NCI-H82 (cell line): ENCODE measurements around the gene MCEE.
"Not testable (repeated sequence)": the region's sequence is repeated elsewhere in the genome, so short reads cannot be mapped to it uniquely, and the experiment has no call there.

Experiments
- DNase-seq: peaks from one replicate; lab custom pipeline; 2025; lab: John Stamatoyannopoulos, UW

Gene MCEE

DNA sequence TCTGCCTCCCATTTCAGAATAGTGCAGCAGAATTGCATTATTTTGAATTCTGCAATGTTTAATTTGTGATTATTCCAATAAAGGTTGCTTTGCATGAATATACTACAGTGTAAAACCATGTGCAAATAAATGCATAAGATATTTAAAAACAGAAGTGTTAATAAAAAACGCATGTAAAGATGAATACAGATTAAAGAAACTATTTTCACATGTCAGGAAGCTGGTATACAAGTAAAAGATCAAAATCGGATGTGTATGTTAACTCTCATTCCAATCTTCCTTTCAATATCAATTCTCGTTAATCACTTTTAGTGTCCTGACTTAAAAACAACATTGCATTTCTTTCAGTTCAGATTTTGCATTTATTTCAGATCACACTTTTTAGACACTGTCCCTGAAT, 3.1 kb downstream of the MCEE start:
- no peak for DNase-seq

- no peak for DNase-seq
Measured at GRCh38 chr2:71125506-71126294, 4.3 kb downstream of the MCEE start.

DNA sequence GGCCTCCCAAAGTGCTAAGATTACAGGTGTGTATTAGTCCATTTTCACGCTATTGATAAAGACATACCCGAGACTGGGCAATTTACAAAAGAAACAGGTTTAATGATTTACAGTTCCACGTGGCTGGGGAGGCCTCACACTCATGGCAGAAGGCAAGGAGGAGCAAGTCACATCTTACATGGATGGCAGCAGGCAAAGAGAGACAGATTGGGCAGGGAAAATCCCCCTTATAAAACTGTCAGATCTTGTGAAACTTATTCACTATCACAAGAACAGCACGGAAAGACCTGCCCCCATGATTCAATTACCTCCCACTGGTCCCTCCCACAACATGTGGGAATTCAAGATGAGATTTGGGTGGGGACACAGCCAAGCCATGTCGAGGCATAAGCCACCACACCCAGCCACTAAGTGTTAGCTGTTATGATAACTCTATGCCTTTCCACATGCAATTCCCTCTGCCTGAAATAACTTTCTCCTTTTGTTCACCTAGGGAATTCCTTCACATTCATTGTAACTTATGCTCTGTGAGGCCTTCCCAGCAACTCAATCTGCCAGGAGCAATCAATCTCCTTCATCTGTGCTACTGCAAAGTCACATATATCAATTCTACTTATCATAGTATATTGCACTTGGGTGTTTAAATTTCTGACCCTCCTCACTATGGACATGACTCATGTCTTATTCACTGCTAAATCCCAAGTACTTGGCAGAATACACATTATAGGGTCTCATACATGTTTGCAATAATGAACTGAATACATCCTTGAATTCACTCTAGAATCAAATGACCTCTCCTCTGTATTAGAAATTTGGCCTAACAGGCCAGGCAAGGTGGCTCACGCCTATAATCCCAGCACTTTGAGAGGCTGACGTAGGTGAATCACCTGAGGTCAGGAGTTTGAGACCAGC, 7.4 kb downstream of the MCEE start:
- no peak for DNase-seq

GRCh38 chr2:71121479-71121878, 8.6 kb downstream of the MCEE start:
- no peak for DNase-seq

DNA sequence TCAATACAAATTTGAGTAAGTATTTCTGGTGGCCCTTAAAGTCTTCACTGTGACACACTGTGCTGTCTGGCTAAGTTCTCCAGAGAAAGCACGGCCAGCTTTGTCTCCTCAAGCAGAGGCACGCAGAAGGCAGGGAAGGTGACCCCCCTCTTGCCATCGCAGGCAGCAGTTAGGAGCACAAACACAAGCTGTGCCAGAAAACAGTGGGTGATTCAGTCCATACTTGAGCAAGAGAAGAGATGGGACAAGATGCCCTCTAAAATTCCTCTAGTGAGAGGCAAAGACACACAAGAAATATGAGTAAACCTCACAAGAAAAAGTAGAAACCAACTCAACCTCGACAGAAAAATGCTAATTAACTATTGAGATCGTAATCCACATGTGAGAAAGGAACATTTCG, 9.8 kb downstream of the MCEE start:
- no peak for DNase-seq

DNA sequence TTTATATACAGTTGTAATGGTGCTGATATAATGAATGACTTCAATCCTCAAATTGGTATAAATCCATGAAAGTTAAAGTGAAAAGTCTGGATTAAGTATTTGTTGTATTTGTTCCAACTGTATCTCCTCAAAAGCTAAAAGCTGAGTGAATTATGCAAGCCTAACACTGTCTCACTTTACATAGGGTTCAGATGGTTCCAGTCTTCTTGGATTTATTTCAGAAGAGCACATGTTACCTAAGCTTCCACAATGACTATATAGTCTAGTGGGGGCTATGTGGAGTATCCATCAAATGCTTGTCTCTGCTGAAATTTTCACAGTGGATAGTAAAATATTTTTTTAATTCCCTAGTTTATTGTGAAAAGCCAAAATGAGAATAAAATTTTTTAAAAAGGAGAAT, 13.0 kb downstream of the MCEE start:
- no peak for DNase-seq

- DNase-seq, result no peak
Measured at GRCh38 chr2:71113843-71114242, 16.2 kb downstream of the MCEE start.

- no peak for DNase-seq
Measured at GRCh38 chr2:71108091-71108490, 21.9 kb downstream of the MCEE start.

GRCh38 chr2:71106463-71106862, 23.6 kb downstream of the MCEE start:
- DNase-seq, result peak; percentile 12

- DNase-seq, result no peak
Measured at GRCh38 chr2:71103809-71104208, 26.2 kb downstream of the MCEE start.

GRCh38 chr2:71102981-71103681, 26.9 kb downstream of the MCEE start:
- DNase-seq, result no peak

DNA sequence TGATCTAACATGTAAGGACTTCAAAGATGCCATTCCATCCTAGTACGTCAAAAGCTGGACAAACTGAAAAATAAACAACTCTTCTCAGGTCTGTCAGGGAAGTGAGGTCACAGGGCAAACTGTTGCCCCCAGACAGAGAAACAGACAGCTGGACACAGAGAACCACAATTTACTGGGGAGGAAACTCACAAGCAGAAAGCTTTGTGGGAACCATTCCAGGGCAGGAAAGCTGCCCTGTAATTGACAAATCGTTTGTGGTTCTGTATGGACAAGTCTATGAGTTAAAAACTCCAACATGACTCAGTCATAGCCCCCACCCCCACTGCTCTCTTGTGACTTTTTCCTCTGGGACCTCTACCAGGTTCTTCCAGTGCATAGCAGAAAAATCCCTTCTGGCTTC, 28.4 kb downstream of the MCEE start:
- DNase-seq, result no peak

DNA sequence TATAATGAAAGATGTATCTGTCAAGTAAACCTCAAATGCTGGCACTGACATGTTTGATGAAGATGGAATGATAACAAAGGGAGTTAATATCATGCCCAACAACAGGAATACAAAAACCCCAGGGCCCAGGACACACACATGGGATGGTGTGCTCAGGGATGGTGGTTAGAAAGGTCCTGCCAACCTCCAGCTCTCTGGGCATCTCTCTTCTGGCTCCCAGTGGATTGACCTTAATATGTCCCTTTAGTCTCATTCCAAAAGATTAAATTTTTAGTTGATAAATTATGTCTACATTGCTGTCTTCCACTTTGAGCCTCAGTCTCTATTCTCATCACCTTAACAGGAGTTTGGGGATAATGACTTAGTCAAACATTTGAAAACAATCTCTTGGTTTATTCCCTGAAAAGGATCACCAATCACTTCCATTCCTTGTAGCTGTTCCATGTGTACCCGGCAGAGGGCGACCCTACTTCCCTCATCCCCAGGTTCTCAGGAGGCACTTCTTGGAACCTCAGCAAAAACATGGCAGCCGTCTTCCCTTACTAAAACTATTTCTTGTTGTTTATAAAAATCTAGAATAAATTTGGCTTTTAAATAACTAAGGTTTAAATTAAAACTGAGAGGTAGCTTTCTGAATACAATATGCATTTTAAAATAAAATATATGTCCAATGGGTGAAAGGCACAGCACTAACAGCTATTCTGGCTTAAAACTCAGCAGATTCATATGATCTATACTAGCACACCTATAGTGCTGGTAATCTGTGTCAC, 29.6 kb downstream of the MCEE start:
- DNase-seq, result peak; percentile 80

DNA sequence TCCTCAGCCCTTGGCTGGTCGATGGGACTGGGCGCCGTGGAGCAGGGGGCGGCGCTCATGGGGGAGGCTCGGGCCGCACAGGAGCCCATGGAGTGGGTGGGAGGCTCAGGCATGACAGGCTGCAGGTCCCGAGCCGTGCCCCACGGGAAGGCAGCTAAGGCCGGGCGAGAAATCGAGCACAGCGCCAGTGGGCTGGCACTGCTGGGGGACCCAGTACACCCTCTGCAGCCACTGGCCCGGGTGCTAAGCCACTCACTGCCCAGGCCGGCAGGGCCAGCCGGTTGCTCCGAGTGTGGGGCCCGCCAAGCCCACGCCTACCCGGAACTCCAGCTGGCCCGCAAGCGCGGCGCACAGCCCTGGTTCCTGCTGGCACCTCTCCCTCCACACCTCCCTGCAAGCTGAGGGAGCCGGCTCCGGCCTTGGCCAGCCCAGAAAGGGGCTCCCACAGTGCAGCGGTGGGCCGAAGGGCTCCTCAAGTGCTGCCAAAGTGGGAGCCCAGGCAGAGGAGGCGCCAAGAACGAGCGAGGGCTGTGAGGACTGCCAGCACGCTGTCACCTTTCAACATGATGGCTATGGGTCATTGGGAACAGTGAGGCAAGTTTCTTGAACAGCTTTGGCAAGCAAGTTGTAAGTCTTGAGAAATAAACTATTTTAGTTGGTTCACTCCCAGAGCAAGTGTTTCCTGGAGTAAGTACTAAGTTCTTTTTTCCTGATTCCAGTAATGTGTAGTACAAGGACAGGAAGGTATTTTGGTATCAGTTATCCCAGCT, 37.4 kb downstream of the MCEE start:
- DNase-seq, result not testable (repeated sequence)

- DNase-seq, result not testable (repeated sequence)
Measured at GRCh38 chr2:71091808-71092207, 38.2 kb downstream of the MCEE start.

DNA sequence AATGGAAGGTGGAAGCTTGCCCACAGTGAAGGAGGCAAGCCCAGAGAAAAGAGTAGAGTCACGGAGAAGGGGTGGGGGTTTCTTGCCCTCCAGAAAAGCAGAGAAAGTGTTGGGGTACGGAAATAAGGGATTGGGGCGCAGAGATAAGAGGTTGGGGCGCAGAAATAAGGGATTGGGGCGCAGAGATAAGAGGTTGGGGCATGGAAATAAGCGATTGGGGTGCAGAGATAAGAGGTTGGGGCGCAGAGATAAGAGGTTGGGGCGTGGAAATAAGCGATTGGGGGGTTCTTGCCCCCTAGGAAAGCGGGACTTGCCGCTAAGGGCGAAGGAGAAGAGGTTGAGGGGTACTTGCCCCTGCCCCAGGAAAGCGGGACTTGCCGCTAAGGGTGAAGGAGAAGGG, 40.6 kb downstream of the MCEE start:
- DNase-seq, result not testable (repeated sequence)

DNA sequence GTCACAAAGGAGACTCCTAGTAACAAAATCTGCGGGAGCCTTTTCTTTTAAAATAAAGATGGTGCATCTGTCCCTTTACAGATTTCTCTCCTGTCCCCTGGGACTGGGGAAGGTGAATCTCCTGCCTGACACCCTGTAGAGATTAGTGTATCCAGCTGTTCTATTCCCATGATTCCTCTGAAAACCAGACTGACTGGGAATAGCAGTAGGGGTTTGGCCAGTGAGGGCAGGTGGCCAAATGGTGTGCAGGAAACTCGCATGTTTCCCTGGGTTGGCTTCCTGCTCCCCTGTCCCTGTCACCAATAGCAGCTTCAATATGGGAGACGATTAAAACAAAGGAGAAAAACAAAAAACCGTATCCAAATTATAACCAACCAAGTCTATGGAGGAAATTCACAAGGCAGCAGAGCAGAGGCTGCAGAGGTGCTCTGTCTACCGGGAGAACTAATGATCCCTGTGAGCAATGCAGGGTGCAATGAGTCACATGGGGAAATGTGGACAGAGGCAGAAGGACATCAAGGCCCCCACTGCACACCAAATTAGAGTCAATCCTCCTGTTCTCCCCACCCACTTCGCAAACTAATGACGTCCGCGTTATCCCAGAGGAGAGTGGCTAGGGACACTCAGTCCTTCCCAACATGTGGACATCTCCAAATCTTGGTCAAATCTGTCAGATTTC, 44.6 kb downstream of the MCEE start:
- peak; percentile 76 for DNase-seq

- not testable (repeated sequence) for DNase-seq
Measured at GRCh38 chr2:71083752-71084312, 46.2 kb downstream of the MCEE start.

DNA sequence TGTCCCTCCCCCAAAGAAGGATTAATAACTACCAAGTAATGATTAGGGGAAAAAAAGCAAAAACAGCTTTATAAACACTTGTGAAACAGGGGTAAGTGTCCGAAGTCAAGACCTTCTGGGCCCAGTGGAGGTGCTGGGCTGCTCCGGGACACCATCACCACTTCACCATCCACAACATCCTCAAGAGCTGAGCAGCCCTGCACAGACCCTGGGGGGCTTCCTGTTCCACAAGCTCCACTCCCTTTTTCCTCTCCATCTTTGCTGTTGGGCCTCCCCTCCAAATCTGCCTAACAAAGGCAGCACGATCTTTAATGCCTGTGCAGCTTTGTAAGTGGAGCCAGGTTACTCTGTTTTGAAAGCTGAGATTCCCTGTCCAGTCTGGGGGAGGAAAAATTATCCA, 46.7 kb downstream of the MCEE start:
- DNase-seq, result not testable (repeated sequence)
